Measurements from ENCODE around the gene ESRRG.

DNA sequence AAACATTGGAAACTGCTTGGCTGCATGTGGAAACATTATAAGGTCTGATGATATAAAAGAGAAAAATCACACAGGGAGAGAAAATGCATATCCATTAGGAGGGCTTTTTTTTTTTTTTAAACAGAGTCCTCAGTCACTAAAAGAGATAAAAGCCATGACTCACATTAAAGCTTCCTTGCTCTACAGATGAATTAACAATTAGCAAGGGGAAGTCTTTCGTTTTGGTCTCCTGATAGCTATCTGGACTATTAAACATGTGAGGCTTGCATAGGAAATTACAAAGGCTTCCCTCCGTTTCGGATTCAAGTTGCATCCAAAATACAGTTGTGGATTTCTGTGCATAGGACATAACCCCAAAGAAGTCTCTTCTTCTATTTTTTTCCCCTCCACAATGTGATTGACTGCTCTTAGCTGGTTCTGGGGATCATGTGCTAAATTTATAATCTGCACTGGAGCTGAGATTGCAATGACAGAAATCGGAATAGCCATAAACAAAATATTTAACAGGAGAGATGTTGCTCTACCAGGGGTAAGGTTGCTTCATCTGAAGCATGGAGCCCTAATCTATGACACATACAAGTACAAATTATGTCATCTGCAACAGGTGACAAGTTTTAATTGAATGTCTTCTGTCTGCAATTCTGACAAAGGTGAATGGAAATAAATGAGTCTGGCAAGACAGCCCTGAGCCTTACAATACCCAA is 146.8 kb downstream of the ESRRG start:
- TF ChIP-seq CTCF (IDR thresholded peaks at IDR 0.05) (no peak), POLR2A (IDR thresholded peaks at IDR 0.05) (no peak), POLR2AphosphoS5 (IDR thresholded peaks at IDR 0.05) (no peak), EP300 (IDR thresholded peaks at IDR 0.05) (no peak)
